Activated CD4-positive, alpha-beta T cell treated with anti-CD3 and anti-CD28 coated beads for 48 hours (primary cell): Measurements from ENCODE around the gene CCDC90B.

Experiments
- DNase-seq: peaks from one replicate; pipeline ENCODE4 v3.0.0-alpha.2; 2020

Gene CCDC90B

DNA sequence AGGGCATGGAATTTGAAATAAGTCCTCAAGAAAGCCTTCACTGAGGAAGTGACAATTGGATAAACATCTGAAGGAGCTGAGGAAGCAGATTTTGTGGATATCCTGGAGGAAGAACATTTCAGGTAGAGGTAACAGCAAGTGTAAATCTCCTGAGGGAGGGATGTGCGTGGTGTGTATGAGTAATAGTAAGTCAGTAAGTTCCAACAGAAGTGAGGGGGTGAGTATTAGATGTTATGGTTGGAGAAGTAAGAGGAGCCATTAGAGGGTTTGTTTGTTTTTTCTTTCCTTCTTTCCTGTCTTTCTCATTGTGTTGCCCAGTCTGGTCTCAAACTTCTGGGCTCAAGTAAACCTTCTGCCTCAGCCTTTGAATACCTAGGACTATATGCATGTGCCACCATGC, 63.7 kb downstream of the CCDC90B start:
- DNase-seq, result no peak

DNA sequence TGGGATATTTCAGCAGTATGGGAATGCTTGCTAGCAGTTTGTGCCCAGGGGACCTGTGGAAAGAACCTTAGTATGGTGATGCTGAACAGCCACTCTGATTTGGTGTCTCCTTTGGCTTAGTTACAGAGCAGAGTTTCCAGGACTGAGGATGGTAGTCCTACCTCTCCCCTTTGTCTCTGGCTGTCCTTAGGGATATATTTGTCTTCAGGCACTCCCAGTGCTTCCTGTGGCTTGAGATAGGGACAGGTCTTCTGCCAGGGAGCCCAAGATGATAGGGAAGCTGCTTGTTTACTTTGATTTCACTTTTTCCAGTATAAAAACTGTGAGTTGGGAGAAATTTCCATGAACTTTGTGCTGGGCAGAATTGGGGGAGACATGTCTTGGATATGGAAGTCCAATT, 64.5 kb downstream of the CCDC90B start:
- no peak for DNase-seq

DNA sequence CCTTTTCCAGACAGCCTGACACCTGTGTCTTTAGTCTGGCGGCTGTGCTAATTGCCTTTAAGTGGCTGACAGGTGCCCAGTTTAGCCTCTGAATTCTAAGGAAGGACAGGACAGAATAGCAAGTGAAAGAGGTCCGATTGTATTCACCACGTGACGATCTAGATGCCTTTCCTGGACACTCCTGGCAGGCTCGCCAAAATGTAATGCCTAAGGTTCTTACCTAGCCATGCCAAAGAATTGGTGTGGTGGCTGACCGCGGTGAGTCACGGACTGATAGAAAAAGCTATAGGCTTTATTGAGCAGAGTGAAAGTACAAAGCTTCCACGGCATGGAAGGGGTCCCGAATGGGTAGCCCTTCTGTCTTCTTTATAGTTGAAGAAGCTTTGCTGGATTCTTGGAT, 65.9 kb downstream of the CCDC90B start:
- no peak for DNase-seq

DNA sequence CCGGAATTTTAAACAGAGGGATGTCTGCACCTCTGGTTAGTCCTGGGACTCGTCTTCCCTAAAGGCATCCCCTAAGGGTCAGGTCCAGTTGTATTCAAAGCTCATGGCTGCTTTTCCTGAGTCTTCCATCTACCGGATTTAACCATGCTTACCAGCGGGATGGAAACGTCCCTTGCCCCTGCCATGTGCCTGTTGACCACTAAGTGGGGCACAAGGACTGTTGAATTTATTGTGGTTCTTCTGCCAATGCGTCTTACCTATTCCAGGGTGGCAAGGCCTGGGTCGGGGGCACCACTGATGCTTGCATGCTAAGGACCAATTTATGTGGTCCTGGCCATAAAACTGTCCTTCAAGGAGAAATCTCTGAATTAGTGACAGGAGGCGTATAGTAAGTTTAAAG, 67.1 kb downstream of the CCDC90B start:
- no peak for DNase-seq
